ENCODE results near the gene RIN2.

RIN2 gene

DNA sequence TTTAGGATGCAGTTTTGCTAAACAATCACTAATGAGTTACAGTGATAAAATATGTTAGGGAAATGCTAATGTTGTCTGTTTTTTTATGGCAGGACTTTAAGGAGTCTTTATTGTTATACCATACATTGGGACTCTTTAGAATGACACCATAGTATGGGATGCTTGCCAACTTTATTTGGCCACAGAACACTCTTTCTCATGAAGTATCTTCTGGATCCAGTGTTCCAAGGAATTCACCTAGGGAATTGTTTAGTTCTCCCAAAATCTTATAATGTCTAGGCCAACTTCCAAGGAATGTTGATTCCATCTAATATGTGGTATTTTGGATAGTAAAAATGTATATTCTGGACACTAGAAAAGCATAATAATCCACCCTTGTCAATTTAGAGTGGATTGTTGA, 3.3 kb downstream of the RIN2 start:
- H2BK5ac ChIP-seq (ENCODE audit: low read length): no peak overlapping the region

GRCh38 chr20:19761841-19762240, 3.8 kb downstream of the RIN2 start:
- Histone ChIP-seq H3K36me3 (ENCODE audit: control insufficient read depth, insufficient read depth, low read length) (no peaks in the 10 kb centered on the region), H3K27ac (ENCODE audit: low read depth, low read length) (no peak overlapping the region), H2AK5ac (ENCODE audit: low read length) (no peak overlapping the region), H3K79me2 (ENCODE audit: control insufficient read depth, insufficient read depth, low read length) (no peaks in the 10 kb centered on the region), H3K27me3 (ENCODE audit: insufficient read depth, low read length, poor library complexity) (no peaks in the 10 kb centered on the region), H3K4me1 (ENCODE audit: control insufficient read depth, low read depth, low read length) (no peaks in the 10 kb centered on the region), H3K4ac (ENCODE audit: low read depth, low read length) (no peak overlapping the region), H4K8ac (ENCODE audit: low read depth, low read length) (no peak overlapping the region), H3K56ac (ENCODE audit: low read length) (no peak overlapping the region), H2BK5ac (ENCODE audit: low read length) (no peak overlapping the region), H3K23ac (ENCODE audit: low read length) (no peak overlapping the region), H3K4me3 (ENCODE audit: low read length) (no peak overlapping the region), H3K79me1 (ENCODE audit: low read length) (no peaks in the 10 kb centered on the region), H2BK120ac (ENCODE audit: low read depth, low read length) (no peak overlapping the region), H3K18ac (ENCODE audit: low read length) (no peak overlapping the region), H3K4me2 (ENCODE audit: low read length) (no peak overlapping the region), H4K5ac (ENCODE audit: low read length) (no peak overlapping the region), H3K9ac (ENCODE audit: low read length) (no peak overlapping the region), H2BK15ac (replicated peaks; ENCODE audit: low read depth) (no peak overlapping the region)
- no peak for DNase-seq
- no CpG with 5 or more reads among the region's 2 CpGs for WGBS (ENCODE audit: extremely low coverage, insufficient coverage, low lambda C conversion rate)

More for the DNA sequence above, 3.3 kb downstream of the RIN2 start:
- H3K4ac ChIP-seq (ENCODE audit: low read depth, low read length): no peak overlapping the region
- no peaks in the 10 kb centered on the region for H3K36me3 ChIP-seq (ENCODE audit: control insufficient read depth, insufficient read depth, low read length)
- no peak overlapping the region for H3K18ac ChIP-seq (ENCODE audit: low read length)
- H3K27me3 ChIP-seq (ENCODE audit: insufficient read depth, low read length, poor library complexity): no peaks in the 10 kb centered on the region
- no peak overlapping the region for H3K9ac ChIP-seq (ENCODE audit: low read length)
- H2BK120ac ChIP-seq (ENCODE audit: low read depth, low read length): no peak overlapping the region
- H3K79me1 ChIP-seq (ENCODE audit: low read length): no peaks in the 10 kb centered on the region
- DNase-seq: no peak
- H3K56ac ChIP-seq (ENCODE audit: low read length): no peak overlapping the region
- no peak overlapping the region for H2AK5ac ChIP-seq (ENCODE audit: low read length)
- no peaks in the 10 kb centered on the region for H3K4me1 ChIP-seq (ENCODE audit: control insufficient read depth, low read depth, low read length)
- no peak overlapping the region for H3K23ac ChIP-seq (ENCODE audit: low read length)
- H3K27ac ChIP-seq (ENCODE audit: low read depth, low read length): no peak overlapping the region
- no peak overlapping the region for H3K4me3 ChIP-seq (ENCODE audit: low read length)
- no peak overlapping the region for H4K8ac ChIP-seq (ENCODE audit: low read depth, low read length)
- H2BK15ac ChIP-seq (replicated peaks; ENCODE audit: low read depth): no peak overlapping the region
- no peaks in the 10 kb centered on the region for H3K79me2 ChIP-seq (ENCODE audit: control insufficient read depth, insufficient read depth, low read length)
- no peak overlapping the region for H3K4me2 ChIP-seq (ENCODE audit: low read length)
- H4K5ac ChIP-seq (ENCODE audit: low read length): no peak overlapping the region

DNA sequence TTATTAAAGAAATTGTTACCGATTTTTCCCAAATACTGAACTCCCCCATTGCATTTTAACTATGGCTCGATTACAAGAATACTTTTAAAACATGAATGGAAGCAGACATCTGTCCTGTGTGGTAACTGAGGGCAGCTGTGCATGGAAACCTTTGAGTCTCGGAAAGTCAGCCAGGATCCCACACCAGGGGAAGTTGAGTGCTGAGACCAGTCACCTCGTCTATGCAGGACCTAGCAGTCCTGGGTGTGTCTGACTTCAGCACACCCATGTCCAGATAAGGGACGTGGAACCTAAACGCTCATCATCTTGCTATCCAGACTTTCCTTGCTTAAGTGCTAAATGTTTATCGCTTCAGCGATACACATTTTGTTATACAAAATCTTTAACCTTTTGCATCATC, 6.1 kb downstream of the RIN2 start:
- H2BK5ac ChIP-seq (ENCODE audit: low read length): no peak overlapping the region
- no peak overlapping the region for H3K56ac ChIP-seq (ENCODE audit: low read length)
- H2BK120ac ChIP-seq (ENCODE audit: low read depth, low read length): no peak overlapping the region
- H2BK15ac ChIP-seq (replicated peaks; ENCODE audit: low read depth): no peak overlapping the region
- no peak overlapping the region for H3K18ac ChIP-seq (ENCODE audit: low read length)
- H3K4me3 ChIP-seq (ENCODE audit: low read length): no peak overlapping the region
- H3K36me3 ChIP-seq (ENCODE audit: control insufficient read depth, insufficient read depth, low read length): no peaks in the 10 kb centered on the region
- no peaks in the 10 kb centered on the region for H3K27me3 ChIP-seq (ENCODE audit: insufficient read depth, low read length, poor library complexity)
- H4K5ac ChIP-seq (ENCODE audit: low read length): no peak overlapping the region
- H3K79me2 ChIP-seq (ENCODE audit: control insufficient read depth, insufficient read depth, low read length): no peaks in the 10 kb centered on the region
- H3K4me2 ChIP-seq (ENCODE audit: low read length): no peak overlapping the region
- no peak overlapping the region for H3K9ac ChIP-seq (ENCODE audit: low read length)
- H2AK5ac ChIP-seq (ENCODE audit: low read length): no peak overlapping the region
- no peak overlapping the region for H3K23ac ChIP-seq (ENCODE audit: low read length)
- no peaks in the 10 kb centered on the region for H3K79me1 ChIP-seq (ENCODE audit: low read length)
- no peak for DNase-seq
- WGBS (ENCODE audit: extremely low coverage, insufficient coverage, low lambda C conversion rate): no CpG with 5 or more reads among the region's 8 CpGs
- H4K8ac ChIP-seq (ENCODE audit: low read depth, low read length): no peak overlapping the region
- H3K4me1 ChIP-seq (ENCODE audit: control insufficient read depth, low read depth, low read length): no peaks in the 10 kb centered on the region
- no peak overlapping the region for H3K27ac ChIP-seq (ENCODE audit: low read depth, low read length)
- H3K4ac ChIP-seq (ENCODE audit: low read depth, low read length): no peak overlapping the region

DNA sequence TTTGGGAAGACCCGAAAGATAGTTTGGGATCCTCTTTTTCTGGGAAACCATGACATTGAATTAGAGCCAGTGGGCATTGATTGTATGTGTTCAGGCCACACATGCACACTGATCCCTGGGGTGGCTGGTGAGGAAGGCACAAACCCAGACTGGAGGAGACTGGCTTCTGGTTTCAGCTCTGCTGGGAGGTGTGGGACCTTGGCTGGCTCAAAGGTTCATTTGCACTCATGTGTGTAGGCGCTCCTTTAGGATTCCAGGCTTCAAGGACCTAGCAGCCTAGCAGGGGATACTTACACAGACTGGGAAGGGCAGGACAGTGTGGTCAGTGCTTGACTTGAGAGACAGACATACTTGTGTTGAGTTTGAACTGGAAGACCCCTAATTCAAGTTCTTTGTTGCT, 7.2 kb downstream of the RIN2 start:
- no peak overlapping the region for H3K4me2 ChIP-seq (ENCODE audit: low read length)
- H2BK5ac ChIP-seq (ENCODE audit: low read length): no peak overlapping the region
- H4K8ac ChIP-seq (ENCODE audit: low read depth, low read length): no peak overlapping the region
- no peak overlapping the region for H2BK15ac ChIP-seq (replicated peaks; ENCODE audit: low read depth)
- no peak overlapping the region for H3K18ac ChIP-seq (ENCODE audit: low read length)
- no peaks in the 10 kb centered on the region for H3K79me1 ChIP-seq (ENCODE audit: low read length)
- H3K4me1 ChIP-seq (ENCODE audit: control insufficient read depth, low read depth, low read length): peaks cover 1% of the 10 kb centered on the region
- no peak overlapping the region for H3K27ac ChIP-seq (ENCODE audit: low read depth, low read length)
- H2AK5ac ChIP-seq (ENCODE audit: low read length): no peak overlapping the region
- no peak overlapping the region for H2BK120ac ChIP-seq (ENCODE audit: low read depth, low read length)
- H3K4ac ChIP-seq (ENCODE audit: low read depth, low read length): no peak overlapping the region
- no peak for DNase-seq
- no peak overlapping the region for H3K56ac ChIP-seq (ENCODE audit: low read length)
- H3K27me3 ChIP-seq (ENCODE audit: insufficient read depth, low read length, poor library complexity): no peaks in the 10 kb centered on the region
- H3K9ac ChIP-seq (ENCODE audit: low read length): no peak overlapping the region
- no peak overlapping the region for H3K23ac ChIP-seq (ENCODE audit: low read length)
- no peaks in the 10 kb centered on the region for H3K79me2 ChIP-seq (ENCODE audit: control insufficient read depth, insufficient read depth, low read length)
- no peak overlapping the region for H3K4me3 ChIP-seq (ENCODE audit: low read length)
- no peak overlapping the region for H4K5ac ChIP-seq (ENCODE audit: low read length)
- H3K36me3 ChIP-seq (ENCODE audit: control insufficient read depth, insufficient read depth, low read length): no peaks in the 10 kb centered on the region
- no CpG with 5 or more reads among the region's 2 CpGs for WGBS (ENCODE audit: extremely low coverage, insufficient coverage, low lambda C conversion rate)

DNA sequence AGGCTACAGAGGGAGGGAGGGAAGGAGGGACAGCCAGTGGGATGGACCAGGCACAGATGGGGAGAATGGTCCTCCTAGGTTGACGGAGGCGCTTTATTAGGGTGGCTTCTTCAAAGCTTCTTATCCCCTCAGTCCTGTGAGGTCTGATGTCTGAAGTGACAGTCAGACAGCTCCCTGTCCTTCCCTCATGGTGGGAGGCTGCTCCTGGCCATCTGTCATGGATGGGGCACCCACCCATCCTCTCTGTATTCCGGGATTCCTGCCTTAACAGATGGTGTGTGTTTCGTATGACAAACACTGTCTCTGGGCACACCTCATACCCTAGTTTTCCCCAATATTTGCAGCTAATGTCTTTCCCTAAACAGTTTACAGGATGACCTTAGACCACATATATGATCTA, 7.9 kb downstream of the RIN2 start:
- no peak overlapping the region for H4K5ac ChIP-seq (ENCODE audit: low read length)
- H3K79me2 ChIP-seq (ENCODE audit: control insufficient read depth, insufficient read depth, low read length): no peaks in the 10 kb centered on the region
- no peak overlapping the region for H3K23ac ChIP-seq (ENCODE audit: low read length)
- H2BK15ac ChIP-seq (replicated peaks; ENCODE audit: low read depth): no peak overlapping the region
- H3K4me1 ChIP-seq (ENCODE audit: control insufficient read depth, low read depth, low read length): peaks cover 4% of the 10 kb centered on the region
- no peaks in the 10 kb centered on the region for H3K27me3 ChIP-seq (ENCODE audit: insufficient read depth, low read length, poor library complexity)
- DNase-seq: no peak
- no peak overlapping the region for H3K56ac ChIP-seq (ENCODE audit: low read length)
- H2BK5ac ChIP-seq (ENCODE audit: low read length): no peak overlapping the region
- no CpG with 5 or more reads among the region's 4 CpGs for WGBS (ENCODE audit: extremely low coverage, insufficient coverage, low lambda C conversion rate)
- no peak overlapping the region for H3K4me3 ChIP-seq (ENCODE audit: low read length)
- H3K4ac ChIP-seq (ENCODE audit: low read depth, low read length): no peak overlapping the region
- no peak overlapping the region for H4K8ac ChIP-seq (ENCODE audit: low read depth, low read length)
- no peak overlapping the region for H2BK120ac ChIP-seq (ENCODE audit: low read depth, low read length)
- H3K9ac ChIP-seq (ENCODE audit: low read length): no peak overlapping the region
- H3K4me2 ChIP-seq (ENCODE audit: low read length): no peak overlapping the region
- H3K36me3 ChIP-seq (ENCODE audit: control insufficient read depth, insufficient read depth, low read length): no peaks in the 10 kb centered on the region
- H3K18ac ChIP-seq (ENCODE audit: low read length): no peak overlapping the region
- H3K79me1 ChIP-seq (ENCODE audit: low read length): no peaks in the 10 kb centered on the region
- H3K27ac ChIP-seq (ENCODE audit: low read depth, low read length): no peak overlapping the region
- no peak overlapping the region for H2AK5ac ChIP-seq (ENCODE audit: low read length)

DNA sequence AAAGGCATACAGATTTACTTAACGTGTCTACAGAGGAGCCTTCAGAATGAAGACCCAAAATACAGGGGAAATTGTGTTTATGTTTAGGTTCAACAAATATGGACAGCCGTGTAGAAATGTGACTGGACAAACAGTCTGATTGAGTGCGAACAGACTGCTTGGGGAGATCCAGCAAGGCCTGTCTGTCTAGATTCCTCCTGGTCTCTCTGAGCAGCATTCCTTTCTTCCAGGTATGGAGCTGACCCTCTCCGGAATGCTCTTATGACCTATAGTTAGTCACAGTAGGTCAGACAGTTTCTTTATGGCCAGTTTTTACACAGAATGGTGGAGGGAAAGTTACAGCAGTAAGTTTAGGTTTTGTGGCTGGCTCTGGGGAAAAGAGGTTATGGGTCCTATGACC, 9.0 kb downstream of the RIN2 start:
- Histone ChIP-seq H3K9ac (ENCODE audit: low read length) (no peak overlapping the region), H4K8ac (ENCODE audit: low read depth, low read length) (no peak overlapping the region), H3K4me3 (ENCODE audit: low read length) (no peak overlapping the region), H4K5ac (ENCODE audit: low read length) (no peak overlapping the region), H3K23ac (ENCODE audit: low read length) (no peak overlapping the region), H3K79me1 (ENCODE audit: low read length) (no peaks in the 10 kb centered on the region), H2BK15ac (replicated peaks; ENCODE audit: low read depth) (no peak overlapping the region), H2AK5ac (ENCODE audit: low read length) (no peak overlapping the region), H3K27me3 (ENCODE audit: insufficient read depth, low read length, poor library complexity) (no peaks in the 10 kb centered on the region), H2BK5ac (ENCODE audit: low read length) (no peak overlapping the region), H3K56ac (ENCODE audit: low read length) (no peak overlapping the region), H3K4me2 (ENCODE audit: low read length) (no peak overlapping the region), H3K27ac (ENCODE audit: low read depth, low read length) (no peak overlapping the region), H3K4ac (ENCODE audit: low read depth, low read length) (no peak overlapping the region), H3K79me2 (ENCODE audit: control insufficient read depth, insufficient read depth, low read length) (no peaks in the 10 kb centered on the region), H3K4me1 (ENCODE audit: control insufficient read depth, low read depth, low read length) (peaks cover 4% of the 10 kb centered on the region), H2BK120ac (ENCODE audit: low read depth, low read length) (no peak overlapping the region), H3K36me3 (ENCODE audit: control insufficient read depth, insufficient read depth, low read length) (no peaks in the 10 kb centered on the region), H3K18ac (ENCODE audit: low read length) (no peak overlapping the region)
- no peak for DNase-seq
- no CpG with 5 or more reads among the region's 4 CpGs for WGBS (ENCODE audit: extremely low coverage, insufficient coverage, low lambda C conversion rate)

Measured in mesendoderm (in vitro differentiated cells).